K562 (cell line): ENCODE results near the gene SYN1. TPM values are rescaled to one million over a fixed set of nuclear protein-coding genes. Genes with fewer than 3 reads are reported as not detected.

Experiments
- ATF7 ChIP-seq: fragments of 450-650 bp; IDR thresholded peaks from 2 replicates; pipeline ENCODE4 v1.7.1; 2014; ENCODE audit warnings: mild to moderate bottlenecking, moderate library complexity
- BRD9 ChIP-seq: fragments of 450-650 bp; IDR thresholded peaks from 2 replicates; pipeline ENCODE4 v1.6.1; 2018; ENCODE audit warnings: low read depth; ENCODE audit not compliant: partially characterized antibody
- DIDO1 ChIP-seq: fragments of 450-650 bp; IDR thresholded peaks from 2 replicates; pipeline ENCODE4 v1.6.1; 2016; ENCODE audit warnings: low read depth, missing biosample characterization, missing genetic modification characterization
- E2F3 ChIP-seq: fragments of 250-450 bp; sonication (Bioruptor Pico); IDR thresholded peaks from 2 replicates; pipeline ENCODE4 v1.4.0; 2020; ENCODE audit warnings: mild to moderate bottlenecking
- ELF2 ChIP-seq: fragments of 250-450 bp; sonication (Bioruptor Pico); IDR thresholded peaks from 2 replicates; pipeline ENCODE4 v1.5.0; 2021; ENCODE audit warnings: mild to moderate bottlenecking
- HDGF ChIP-seq: fragments of 450-650 bp; IDR thresholded peaks from 2 replicates; pipeline ENCODE4 v1.6.1; 2016
- HMG20A ChIP-seq: fragments of 450-650 bp; formaldehyde crosslinking; conservative IDR thresholded peaks from 2 replicates; pipeline ENCODE4 v1.4.0; 2020; ENCODE audit warnings: mild to moderate bottlenecking, mixed read lengths
- ILK ChIP-seq: fragments of 450-650 bp; IDR thresholded peaks from 2 replicates; pipeline ENCODE4 v1.6.1; 2016; ENCODE audit warnings: missing genetic modification characterization, low read depth, mild to moderate bottlenecking, missing compliant biosample characterization, moderate library complexity, borderline replicate concordance
- LEF1 ChIP-seq: fragments of 450-650 bp; IDR thresholded peaks from 2 replicates; pipeline ENCODE4 v1.6.1; 2016; ENCODE audit warnings: mild to moderate bottlenecking
- MYNN ChIP-seq, 2 experiments: sonication (generic); formaldehyde crosslinking in 1 of 2; IDR thresholded peaks; 2 replicates each; pipeline versions ENCODE4 v1.5.0 to v1.6.1; 2016 to 2020; ENCODE audit warnings: antibody characterized with exemption in 1 of 2, missing genetic modification reagents in 1 of 2
- POLR2AphosphoS2 ChIP-seq: IDR thresholded peaks from 2 replicates; pipeline ENCODE4 v1.6.1; 2012; ENCODE audit warnings: low read length, improper control_type of control experiment
- PRDM10 ChIP-seq: fragments of 450-650 bp; IDR thresholded peaks from 2 replicates; pipeline ENCODE4 v1.6.1; 2018; ENCODE audit not compliant: partially characterized antibody
- RFX5 ChIP-seq: IDR thresholded peaks from 2 replicates; pipeline ENCODE4 v1.6.1; 2011; ENCODE audit warnings: low read depth, mild to moderate bottlenecking, improper control_type of control experiment, low read length
- RHOXF2B ChIP-seq: fragments of 250-450 bp; sonication (Bioruptor Pico); conservative IDR thresholded peaks from 2 replicates; pipeline ENCODE4 v1.5.1; 2021
- SIN3A ChIP-seq, 2 experiments: fragments of 150-350 bp in 1 of 2; IDR thresholded peaks; 2 replicates each; pipeline ENCODE4 v1.6.1; 2011 to 2016; ENCODE audit warnings: borderline replicate concordance in 2 of 2, low read depth in 2 of 2, low read length in 2 of 2, mild to moderate bottlenecking in 2 of 2, moderate library complexity in 2 of 2; ENCODE audit not compliant: control insufficient read depth in 1 of 2
- SMARCA4 ChIP-seq: fragments of 450-650 bp; IDR thresholded peaks from 2 replicates; pipeline ENCODE4 v1.6.1; 2016
- SUPT5H ChIP-seq: fragments of 450-650 bp; IDR thresholded peaks from 2 replicates; pipeline ENCODE4 v1.6.1; 2016
- TAF1 ChIP-seq: IDR thresholded peaks from 2 replicates; pipeline ENCODE4 v1.6.1; 2011; ENCODE audit warnings: mild to moderate bottlenecking, low read length, moderate library complexity; ENCODE audit not compliant: insufficient read depth, control insufficient read depth, severe bottlenecking; ENCODE audit errors: extremely low read depth
- TEAD4 ChIP-seq, 2 experiments: sonication (generic) in 1 of 2; formaldehyde crosslinking in 1 of 2; IDR thresholded peaks; 2 replicates each; pipeline versions ENCODE4 v1.6.1 to v1.8.0; 2012 to 2022; ENCODE audit warnings: borderline replicate concordance in 1 of 2, inconsistent platforms in 1 of 2, low read length in 1 of 2, mild to moderate bottlenecking in 1 of 2, missing genetic modification reagents in 1 of 2
- ZKSCAN8 ChIP-seq: fragments of 200-800 bp; sonication (Bioruptor generic); IDR thresholded peaks from 2 replicates; pipeline ENCODE4 v1.6.1; 2016; ENCODE audit warnings: missing genetic modification characterization, missing compliant biosample characterization
- ZNF311 ChIP-seq: fragments of 250-450 bp; sonication (Bioruptor Pico); IDR thresholded peaks from 2 replicates; pipeline ENCODE4 v1.4.0; 2020; ENCODE audit warnings: mild to moderate bottlenecking, moderate library complexity
- ZNF395 ChIP-seq: fragments of 200-800 bp; sonication (Bioruptor generic); IDR thresholded peaks from 2 replicates; pipeline ENCODE4 v1.6.1; 2017; ENCODE audit warnings: missing genetic modification characterization, missing compliant biosample characterization
- polyA plus RNA-seq, 8 experiments: library from polyadenylated mRNA; depleted of rRNA in 4 of 8; stranded (reverse) in 5 of 8; unstranded in 3 of 8; fragments of >200 nt; fragmentation: Nextera tagmentation in 2 of 8; fragmentation: Illumina TruSeq in 1 of 8; extraction: Ambion mirVana in 2 of 8; extraction: Trizol in 1 of 8; gene quantifications; 2 replicates each; pipeline versions ENCODE4 v1.2.1 to v1.2.3, GENCODE V29; 2011 to 2014; ENCODE audit warnings: inconsistent platforms in 1 of 8, missing spikeins in 1 of 8
- total RNA-seq, 7 experiments: library from RNA; depleted of rRNA in 6 of 7; stranded (reverse); fragments of >200 nt in 6 of 7; fragmentation: Illumina TruSeq in 2 of 7; extraction: Trizol in 2 of 7; gene quantifications; 2 replicates each; pipeline versions ENCODE4 v1.2.1 to v1.2.3, GENCODE V29; 2011 to 2021; ENCODE audit warnings: low replicate concordance in 1 of 7

The SYN1 gene
- total and polyA plus RNA-seq, 9 of the 15 experiments (the other 6 are each of a cell fraction or from before 2014, with no cell fraction given), result 0.01 to 0.28 (median 0.18) TPM; not detected in 2

GRCh38 chrX:47651043-47651905, 31.6 kb upstream of the SYN1 start (continued):
- TF ChIP-seq SIN3A (IDR thresholded peaks at IDR 0.05; ENCODE audit: borderline replicate concordance in 2 of 2, control insufficient read depth in 1 of 2, low read depth in 2 of 2, low read length in 2 of 2), result peak in 1 of 2 experiments; percentile 64; a peak in 2 of 4 replicates
- peak; percentile 83 for TF ChIP-seq PRDM10
- TF ChIP-seq ZKSCAN8 (CRISPR knock-in tag), result no peak
- no peak for TF ChIP-seq ZNF311 (CRISPR knock-in tag)
- no peak for TF ChIP-seq TEAD4 (IDR thresholded peaks at IDR 0.05; ENCODE audit: low read length)
- TF ChIP-seq TEAD4 (CRISPR knock-in tag; IDR thresholded peaks at IDR 0.05; ENCODE audit: borderline replicate concordance), result no peak
- TF ChIP-seq LEF1, result no peak
- TF ChIP-seq HDGF, result no peak
- 0 out of 2 replicates have a peak, but pooled peaks have one; percentile 64 for TF ChIP-seq POLR2AphosphoS2
- TF ChIP-seq DIDO1 (tag), result no peak
- no peak for TF ChIP-seq HMG20A
- no peak for TF ChIP-seq E2F3 (CRISPR knock-in tag)
- TF ChIP-seq RHOXF2B (CRISPR knock-in tag), result no peak
- TF ChIP-seq ZNF395, result no peak
- TF ChIP-seq ELF2, result no peak
- TF ChIP-seq SUPT5H, result peak; percentile 50; the same call in 1 of the 2 replicates
- TF ChIP-seq RFX5, result no peak
- TF ChIP-seq ILK (tag), result no peak
- peak; percentile 24 for TF ChIP-seq TAF1
- TF ChIP-seq BRD9, result no peak
- 0 out of 2 replicates have a peak, but pooled peaks have one; percentile 4 for TF ChIP-seq ATF7
- TF ChIP-seq MYNN (IDR thresholded peaks at IDR 0.05), result peak; percentile 43; the same call in 1 of the 2 replicates
- no peak for TF ChIP-seq MYNN (CRISPR knock-in tag; IDR thresholded peaks at IDR 0.05)
- no peak for TF ChIP-seq SMARCA4
